ENCODE results near the gene ZBTB20. TPM values are rescaled to one million over a fixed set of nuclear protein-coding genes. Genes with fewer than 3 reads are reported as not detected.

Gene ZBTB20
- total RNA-seq, 1 donor from 2014 or later = 19.1 TPM

DNA sequence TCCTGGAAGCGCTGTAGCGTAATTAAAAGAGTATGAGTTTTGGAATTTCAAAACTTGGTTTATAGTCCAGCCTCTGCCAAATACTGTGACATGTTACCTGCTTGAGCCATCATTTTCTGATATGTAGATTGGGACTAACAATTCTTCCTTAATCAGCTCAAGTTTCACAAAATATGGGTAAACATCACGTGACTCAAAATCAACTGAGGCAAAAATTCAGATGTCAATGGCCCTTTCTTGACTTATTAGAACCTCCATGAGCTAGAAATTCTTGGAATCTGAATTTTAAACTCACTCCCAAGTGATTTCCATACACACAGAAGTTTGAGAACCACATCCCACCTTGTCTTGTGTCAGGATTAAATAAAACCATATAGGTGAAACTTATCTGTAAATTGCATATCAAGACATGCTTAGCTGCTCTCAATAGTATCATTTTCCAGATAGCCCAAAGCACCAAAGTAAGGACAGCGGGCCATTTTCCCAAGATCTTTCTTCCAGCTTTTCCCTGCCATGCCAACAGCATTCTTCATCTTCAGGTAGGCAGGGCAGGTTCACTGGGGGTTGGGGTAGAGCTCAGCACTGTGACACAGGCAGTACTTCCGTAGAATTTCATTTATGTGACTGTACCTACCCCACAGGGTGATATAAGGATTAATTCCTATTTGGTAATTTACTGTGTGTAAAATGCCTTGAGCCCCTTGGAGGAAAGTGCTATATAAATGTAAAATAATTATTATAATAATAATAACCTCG, 474.2 kb downstream of the ZBTB20 start:
- Mint-ChIP-seq H3K9me3 (ENCODE audit: unreplicated experiment) (no peaks in the 10 kb centered on the region), H3K4me3 (ENCODE audit: unreplicated experiment) (no peak overlapping the region), H3K27me3 (ENCODE audit: unreplicated experiment) (no peaks in the 10 kb centered on the region), H3K27ac (ENCODE audit: unreplicated experiment) (peak overlapping the region; percentile 41), H3K4me1 (ENCODE audit: unreplicated experiment) (peaks cover 60% of the 10 kb centered on the region), H3K36me3 (ENCODE audit: unreplicated experiment) (no peaks in the 10 kb centered on the region)
- no peak for DNase-seq (ENCODE audit: extremely low spot score, unreplicated experiment)
- TF ChIP-seq, protein P1, sequence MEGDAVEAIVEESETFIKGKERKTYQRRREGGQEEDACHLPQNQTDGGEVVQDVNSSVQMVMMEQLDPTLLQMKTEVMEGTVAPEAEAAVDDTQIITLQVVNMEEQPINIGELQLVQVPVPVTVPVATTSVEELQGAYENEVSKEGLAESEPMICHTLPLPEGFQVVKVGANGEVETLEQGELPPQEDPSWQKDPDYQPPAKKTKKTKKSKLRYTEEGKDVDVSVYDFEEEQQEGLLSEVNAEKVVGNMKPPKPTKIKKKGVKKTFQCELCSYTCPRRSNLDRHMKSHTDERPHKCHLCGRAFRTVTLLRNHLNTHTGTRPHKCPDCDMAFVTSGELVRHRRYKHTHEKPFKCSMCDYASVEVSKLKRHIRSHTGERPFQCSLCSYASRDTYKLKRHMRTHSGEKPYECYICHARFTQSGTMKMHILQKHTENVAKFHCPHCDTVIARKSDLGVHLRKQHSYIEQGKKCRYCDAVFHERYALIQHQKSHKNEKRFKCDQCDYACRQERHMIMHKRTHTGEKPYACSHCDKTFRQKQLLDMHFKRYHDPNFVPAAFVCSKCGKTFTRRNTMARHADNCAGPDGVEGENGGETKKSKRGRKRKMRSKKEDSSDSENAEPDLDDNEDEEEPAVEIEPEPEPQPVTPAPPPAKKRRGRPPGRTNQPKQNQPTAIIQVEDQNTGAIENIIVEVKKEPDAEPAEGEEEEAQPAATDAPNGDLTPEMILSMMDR (IDR thresholded peaks at IDR 0.05) = no peak

DNA sequence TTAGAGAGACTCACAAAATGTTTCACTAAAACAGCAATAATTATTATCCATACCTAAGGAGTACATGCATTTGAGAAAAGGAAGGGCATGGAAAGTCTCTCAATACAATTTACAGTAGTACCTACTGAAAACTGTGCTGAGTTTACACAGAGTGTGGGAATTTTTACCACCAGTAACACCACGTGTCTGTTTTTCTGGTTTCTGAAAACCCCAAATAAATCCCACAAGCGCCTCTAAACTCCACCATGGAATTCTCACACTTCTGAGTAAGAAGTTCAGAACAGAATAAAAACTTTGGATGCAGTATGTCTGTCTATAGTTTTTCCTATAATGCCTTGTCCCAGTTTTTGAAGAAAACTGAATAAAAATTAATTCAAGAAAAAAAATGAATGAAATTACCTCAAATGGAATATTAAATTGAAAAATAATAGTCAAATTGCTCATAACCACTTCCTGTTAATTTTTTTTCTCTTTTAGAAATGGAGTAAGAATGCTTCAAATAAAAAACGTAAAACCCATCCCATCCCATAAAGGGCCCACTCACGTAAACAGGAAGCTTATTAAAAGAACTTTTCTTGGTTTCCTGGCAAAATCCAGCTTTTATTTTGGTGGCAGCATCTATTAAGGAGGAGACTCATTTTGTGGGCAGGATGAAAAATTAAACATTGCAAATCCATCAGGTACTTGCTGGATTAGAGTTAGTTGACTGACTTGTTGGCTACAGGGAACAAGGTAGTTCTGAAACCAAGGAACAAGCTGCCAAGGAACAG, 475.2 kb downstream of the ZBTB20 start:
- no peaks in the 10 kb centered on the region for H3K27me3 Mint-ChIP-seq (ENCODE audit: unreplicated experiment)
- TF ChIP-seq, protein P1 (IDR thresholded peaks at IDR 0.05) = no peak
- no peak for DNase-seq (ENCODE audit: extremely low spot score, unreplicated experiment)
- H3K4me1 Mint-ChIP-seq (ENCODE audit: unreplicated experiment) = peaks cover 60% of the 10 kb centered on the region
- no peaks in the 10 kb centered on the region for H3K9me3 Mint-ChIP-seq (ENCODE audit: unreplicated experiment)
- H3K36me3 Mint-ChIP-seq (ENCODE audit: unreplicated experiment) = no peaks in the 10 kb centered on the region
- H3K4me3 Mint-ChIP-seq (ENCODE audit: unreplicated experiment) = no peak overlapping the region
- peak overlapping the region; percentile 52 for H3K27ac Mint-ChIP-seq (ENCODE audit: unreplicated experiment)

DNA sequence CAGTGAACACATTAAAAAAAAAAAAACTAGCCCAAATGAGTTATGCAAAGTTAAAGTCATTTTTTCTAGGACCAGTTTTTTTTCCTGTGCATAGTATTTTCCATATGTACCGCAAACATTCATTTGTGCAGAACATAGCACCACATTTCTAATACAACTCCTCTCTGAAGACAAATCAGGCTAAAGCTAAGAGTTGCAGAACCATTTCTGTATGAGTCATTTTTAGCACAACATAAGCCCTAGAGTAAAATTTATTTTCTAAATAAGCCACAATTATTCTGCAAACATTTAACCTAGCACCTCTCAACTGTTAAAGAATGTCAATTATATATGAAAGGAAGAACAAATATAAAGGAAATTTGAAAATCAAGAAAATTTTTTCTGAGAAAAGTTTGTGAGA, 477.5 kb downstream of the ZBTB20 start:
- TF ChIP-seq, protein P1 (IDR thresholded peaks at IDR 0.05) = no peak
- no peak for DNase-seq (ENCODE audit: extremely low spot score, unreplicated experiment)
- Mint-ChIP-seq H3K9me3 (ENCODE audit: unreplicated experiment) (no peaks in the 10 kb centered on the region), H3K27me3 (ENCODE audit: unreplicated experiment) (no peaks in the 10 kb centered on the region), H3K27ac (ENCODE audit: unreplicated experiment) (peak overlapping the region; percentile 68), H3K36me3 (ENCODE audit: unreplicated experiment) (no peaks in the 10 kb centered on the region), H3K4me1 (ENCODE audit: unreplicated experiment) (peaks cover 45% of the 10 kb centered on the region), H3K4me3 (ENCODE audit: unreplicated experiment) (no peak overlapping the region)

DNA sequence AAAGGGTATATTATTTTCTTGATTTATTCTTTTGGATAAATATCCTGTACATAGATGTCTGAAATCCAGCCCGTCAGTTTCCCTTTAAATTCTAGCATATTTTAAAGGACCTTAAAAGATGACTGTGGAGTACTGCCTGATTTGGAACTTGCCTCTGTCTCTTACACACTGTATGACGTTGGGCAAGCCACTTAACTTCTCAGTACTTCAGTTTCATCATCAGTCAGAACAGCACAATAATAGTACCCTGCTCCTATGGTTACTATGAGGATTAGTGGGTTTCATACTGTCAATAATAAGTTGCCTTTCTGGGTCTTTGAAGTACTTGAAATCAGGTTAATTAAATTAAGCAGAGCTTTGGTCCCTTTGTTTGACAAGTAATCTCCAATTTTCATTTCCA, 479.0 kb downstream of the ZBTB20 start:
- Mint-ChIP-seq H3K27ac (ENCODE audit: unreplicated experiment) (no peak overlapping the region), H3K9me3 (ENCODE audit: unreplicated experiment) (no peaks in the 10 kb centered on the region), H3K27me3 (ENCODE audit: unreplicated experiment) (no peaks in the 10 kb centered on the region), H3K36me3 (ENCODE audit: unreplicated experiment) (peaks cover 3% of the 10 kb centered on the region), H3K4me1 (ENCODE audit: unreplicated experiment) (peaks cover 31% of the 10 kb centered on the region), H3K4me3 (ENCODE audit: unreplicated experiment) (no peak overlapping the region)
- TF ChIP-seq, protein P1 (IDR thresholded peaks at IDR 0.05) = no peak
- DNase-seq (ENCODE audit: extremely low spot score, unreplicated experiment) = no peak

DNA sequence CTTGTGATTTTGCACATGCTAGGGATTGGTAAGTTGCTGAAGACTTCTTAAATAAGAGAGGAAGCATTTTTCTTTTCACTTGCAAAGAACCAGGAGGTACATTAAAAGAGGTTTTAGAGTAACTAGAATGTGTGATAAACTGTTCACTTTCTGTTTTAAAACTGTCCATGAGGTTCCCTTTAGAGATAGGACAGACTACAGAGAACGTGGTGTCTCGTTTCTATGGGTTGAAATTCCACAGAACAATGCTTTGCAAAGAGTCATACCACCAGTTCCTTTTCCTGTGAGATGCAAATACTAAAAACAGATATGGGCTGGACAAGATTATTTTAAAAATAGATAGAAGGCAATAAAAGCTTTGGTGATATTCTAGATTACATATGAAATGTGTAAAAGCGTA, 480.5 kb downstream of the ZBTB20 start:
- H3K36me3 Mint-ChIP-seq (ENCODE audit: unreplicated experiment) = peaks cover 3% of the 10 kb centered on the region
- no peak overlapping the region for H3K4me3 Mint-ChIP-seq (ENCODE audit: unreplicated experiment)
- H3K27ac Mint-ChIP-seq (ENCODE audit: unreplicated experiment) = no peak overlapping the region
- H3K27me3 Mint-ChIP-seq (ENCODE audit: unreplicated experiment) = no peaks in the 10 kb centered on the region
- H3K4me1 Mint-ChIP-seq (ENCODE audit: unreplicated experiment) = peaks cover 28% of the 10 kb centered on the region
- no peak for DNase-seq (ENCODE audit: extremely low spot score, unreplicated experiment)
- no peaks in the 10 kb centered on the region for H3K9me3 Mint-ChIP-seq (ENCODE audit: unreplicated experiment)
- TF ChIP-seq, protein P1 (IDR thresholded peaks at IDR 0.05) = no peak
